Fibroblast of skin of left biceps (primary cell): Measurements from ENCODE around the gene CDADC1.
A peak's percentile ranks its signal among the peaks of the same experiment; 100 is the strongest.

Experiments
- DNase-seq, 2 experiments: peaks; one replicate each; pipeline ENCODE4 v3.0.0-alpha.2; 2013; ENCODE audit warnings: low read depth in 2 of 2

Gene CDADC1

GRCh38 chr13:49247643-49248621 lies at the start of gene CDADC1:
Gene CDADC1 (plus strand): TSS chr13:49247925. CDS start chr13:49248038, 113 bp downstream.
- peak; percentile 77 to 84 for DNase-seq

- no peak for DNase-seq
Measured at GRCh38 chr13:49206641-49207040, 41.1 kb upstream of the CDADC1 start.

DNA sequence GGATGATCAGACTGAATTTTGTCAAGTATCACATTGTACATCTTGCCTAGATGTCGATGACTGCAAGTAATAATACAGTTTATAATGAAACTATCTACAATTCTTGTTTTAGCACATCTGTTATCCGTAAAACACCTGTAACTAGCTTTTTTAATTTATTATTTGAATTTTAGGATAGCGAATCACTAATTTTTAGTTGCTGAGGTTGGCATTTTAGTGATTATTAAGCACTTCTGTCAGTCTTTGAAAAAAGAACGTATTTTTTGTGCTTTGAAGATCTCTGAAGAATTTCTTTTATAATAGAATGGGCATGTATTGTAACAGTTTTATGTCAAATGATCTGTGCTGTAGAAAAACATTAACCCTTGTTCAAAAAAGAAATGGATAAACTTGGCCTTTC lies 39.1 kb upstream of the CDADC1 start:
- no peak for DNase-seq

GRCh38 chr13:49210114-49210513 lies 37.6 kb upstream of the CDADC1 start:
- DNase-seq = no peak

- DNase-seq = no peak
Measured at GRCh38 chr13:49210669-49211068, 37.1 kb upstream of the CDADC1 start.

DNA sequence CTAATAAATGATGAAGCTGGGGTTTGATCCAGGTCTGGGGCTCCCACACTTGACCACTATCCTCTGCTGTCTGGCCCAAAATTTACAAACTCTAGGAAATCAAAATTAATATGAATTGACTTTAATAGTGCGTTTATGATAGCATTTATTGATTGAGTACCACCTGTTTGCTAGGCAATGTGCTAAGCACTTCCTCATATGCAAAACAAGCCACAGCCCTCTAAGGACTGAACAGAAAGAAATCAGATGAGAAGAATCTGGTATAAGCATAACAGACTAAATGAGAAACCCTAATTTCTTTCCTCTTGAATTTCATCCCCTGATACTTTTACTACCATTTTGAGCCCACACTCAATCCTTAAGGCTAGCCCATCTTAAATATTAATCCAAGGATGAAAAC lies 34.2 kb upstream of the CDADC1 start:
- no peak for DNase-seq

- DNase-seq = no peak
Measured at GRCh38 chr13:49213997-49214916, 33.5 kb upstream of the CDADC1 start.

- no peak for DNase-seq
Measured at GRCh38 chr13:49214917-49215376, 32.8 kb upstream of the CDADC1 start.

DNA sequence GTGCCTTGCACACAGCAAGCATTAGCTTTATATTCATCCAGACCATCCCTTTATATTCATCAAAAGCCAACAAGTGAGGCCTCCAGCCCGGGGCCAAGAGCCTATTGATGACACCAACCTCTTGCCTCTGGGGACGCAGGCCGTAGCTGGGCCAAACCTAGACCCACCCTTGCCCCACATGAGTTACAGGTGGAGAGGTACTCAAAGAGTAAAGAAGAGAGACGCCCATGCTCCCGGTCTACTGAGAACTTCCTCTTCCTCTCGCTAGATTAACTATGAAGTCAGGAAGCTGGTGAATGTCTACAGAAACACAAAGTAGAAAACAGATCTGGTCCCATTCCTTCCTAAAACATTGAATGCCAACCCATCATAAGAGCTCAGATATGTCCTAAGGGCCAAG lies 31.4 kb upstream of the CDADC1 start:
- no peak for DNase-seq

GRCh38 chr13:49217962-49218492 lies 29.7 kb upstream of the CDADC1 start:
- no peak for DNase-seq

DNA sequence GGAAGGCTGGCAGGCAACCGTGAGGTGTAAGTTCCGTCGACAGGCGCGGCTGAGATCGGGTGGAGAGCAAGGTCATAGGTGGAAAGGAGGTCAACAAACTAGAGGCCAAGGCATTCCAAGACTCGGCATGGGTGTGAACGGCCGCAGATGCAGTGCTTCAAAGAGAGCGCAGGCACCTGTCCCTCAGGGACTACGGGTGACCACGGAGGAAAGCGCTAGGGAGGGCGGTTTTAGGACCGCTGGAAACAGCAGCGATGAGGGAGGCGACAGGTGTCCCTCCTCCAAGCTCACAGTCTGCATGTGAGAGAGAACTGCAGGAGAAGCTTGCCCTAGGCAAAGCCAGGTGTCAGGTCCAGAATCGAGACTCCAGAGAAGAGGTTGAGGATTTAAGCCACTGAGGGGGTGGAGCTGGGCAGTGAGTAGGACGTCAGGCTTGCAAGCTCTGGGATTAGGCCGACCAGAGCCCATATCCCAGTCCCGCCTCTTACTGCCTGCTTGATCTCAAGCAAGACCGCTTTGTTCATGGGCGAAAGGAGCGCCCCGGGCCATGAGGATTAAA lies 29.2 kb upstream of the CDADC1 start:
- no peak for DNase-seq

DNA sequence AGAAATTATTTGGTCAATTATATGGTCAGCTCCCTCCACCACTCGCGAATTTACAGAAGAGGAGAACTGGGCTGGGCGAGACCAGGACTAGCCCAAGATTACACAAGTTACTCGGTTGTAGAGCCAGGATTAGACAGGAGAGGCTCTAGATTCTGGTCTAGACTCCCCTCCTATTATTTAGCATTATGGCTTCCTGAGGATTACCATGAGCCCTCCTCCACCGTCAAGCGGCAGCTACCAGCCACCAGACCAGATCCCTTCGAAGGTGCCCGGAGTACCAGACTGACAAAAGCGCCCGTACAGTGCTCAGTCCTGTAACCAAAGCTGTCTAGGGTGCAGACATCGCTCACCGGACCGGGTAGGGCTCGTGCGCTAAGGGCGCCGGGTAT lies 28.1 kb upstream of the CDADC1 start:
- DNase-seq = no peak

- DNase-seq = no peak
Measured at GRCh38 chr13:49220036-49220855, 27.5 kb upstream of the CDADC1 start, which contains the start of gene MLNR. Gene MLNR (plus strand): TSS chr13:49220338. CDS start chr13:49220338, 0 bp downstream.

DNA sequence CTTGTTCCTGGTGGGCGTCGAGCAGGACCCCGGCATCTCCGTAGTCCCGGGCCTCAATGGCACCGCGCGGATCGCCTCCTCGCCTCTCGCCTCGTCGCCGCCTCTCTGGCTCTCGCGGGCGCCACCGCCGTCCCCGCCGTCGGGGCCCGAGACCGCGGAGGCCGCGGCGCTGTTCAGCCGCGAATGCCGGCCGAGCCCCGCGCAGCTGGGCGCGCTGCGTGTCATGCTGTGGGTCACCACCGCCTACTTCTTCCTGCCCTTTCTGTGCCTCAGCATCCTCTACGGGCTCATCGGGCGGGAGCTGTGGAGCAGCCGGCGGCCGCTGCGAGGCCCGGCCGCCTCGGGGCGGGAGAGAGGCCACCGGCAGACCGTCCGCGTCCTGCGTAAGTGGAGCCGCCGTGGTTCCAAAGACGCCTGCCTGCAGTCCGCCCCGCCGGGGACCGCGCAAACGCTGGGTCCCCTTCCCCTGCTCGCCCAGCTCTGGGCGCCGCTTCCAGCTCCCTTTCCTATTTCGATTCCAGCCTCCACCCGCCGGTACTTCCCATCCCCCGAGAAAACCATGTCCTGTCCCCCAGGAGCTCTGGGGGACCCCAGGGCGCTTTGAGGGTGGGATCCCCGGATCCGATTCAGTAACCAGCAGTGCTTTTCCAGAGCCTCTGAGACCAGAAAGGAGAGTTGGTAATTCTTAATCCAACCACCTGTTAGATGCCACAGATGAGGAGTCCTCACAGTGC lies 26.7 kb upstream of the CDADC1 start:
- DNase-seq = no peak

DNA sequence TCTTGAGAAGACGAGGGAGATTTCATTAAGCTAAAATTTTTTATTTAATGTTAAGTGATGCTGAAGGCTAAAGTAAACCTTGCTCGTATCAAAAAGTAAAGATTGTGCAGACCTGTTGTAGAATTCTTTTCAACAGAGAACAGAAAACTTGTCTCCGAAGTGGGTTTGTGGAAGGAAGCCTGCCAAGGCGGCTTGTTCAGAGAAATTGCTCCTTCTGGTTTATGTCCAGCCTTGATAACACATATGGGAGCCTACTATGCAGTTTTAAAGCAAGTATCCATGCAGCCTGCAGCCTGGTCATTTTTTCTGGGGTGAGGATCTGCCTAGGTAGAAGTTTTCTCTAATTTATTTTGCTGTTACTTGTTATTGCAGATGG lies 26.1 kb upstream of the CDADC1 start:
- DNase-seq = no peak

DNA sequence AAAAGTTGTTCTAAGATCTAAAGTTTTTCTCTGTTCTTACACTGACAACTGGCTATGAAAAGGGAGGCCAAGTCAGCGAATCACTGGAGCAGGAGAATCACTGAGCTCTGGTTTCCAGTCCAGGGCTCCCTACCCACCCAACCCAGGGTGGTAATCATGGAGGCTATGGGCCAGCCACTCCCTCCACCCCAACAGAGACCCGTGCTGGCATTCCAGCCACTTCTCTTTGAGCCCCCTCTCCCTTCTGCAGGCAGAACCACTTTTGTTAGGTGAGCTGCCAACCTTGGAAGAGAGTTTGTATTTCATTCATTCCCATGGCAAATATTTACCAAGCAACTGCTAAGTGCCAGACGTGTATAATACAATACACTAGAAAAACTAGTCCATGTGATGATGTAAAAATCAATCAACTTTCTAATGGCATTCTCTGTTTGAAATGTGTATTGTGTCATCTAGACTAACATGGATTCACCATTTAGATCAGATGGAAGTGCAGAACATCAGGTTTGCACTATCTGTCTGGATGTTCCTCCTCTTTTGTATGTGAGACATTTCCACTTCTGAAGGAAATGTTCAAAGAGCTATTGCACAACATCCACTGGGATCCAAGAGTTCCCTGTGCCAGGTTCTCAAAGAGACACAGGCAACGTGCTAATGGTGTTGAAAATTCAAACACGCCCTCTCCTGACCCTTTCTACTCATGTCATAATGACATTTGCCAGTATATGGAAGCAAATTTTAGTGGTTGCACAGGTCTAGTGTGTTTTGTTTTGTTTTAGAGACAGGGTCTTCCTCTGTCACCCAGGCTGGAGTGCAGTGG lies 22.3 kb upstream of the CDADC1 start:
- DNase-seq = no peak

- DNase-seq = no peak
Measured at GRCh38 chr13:49226613-49227012, 21.1 kb upstream of the CDADC1 start.

DNA sequence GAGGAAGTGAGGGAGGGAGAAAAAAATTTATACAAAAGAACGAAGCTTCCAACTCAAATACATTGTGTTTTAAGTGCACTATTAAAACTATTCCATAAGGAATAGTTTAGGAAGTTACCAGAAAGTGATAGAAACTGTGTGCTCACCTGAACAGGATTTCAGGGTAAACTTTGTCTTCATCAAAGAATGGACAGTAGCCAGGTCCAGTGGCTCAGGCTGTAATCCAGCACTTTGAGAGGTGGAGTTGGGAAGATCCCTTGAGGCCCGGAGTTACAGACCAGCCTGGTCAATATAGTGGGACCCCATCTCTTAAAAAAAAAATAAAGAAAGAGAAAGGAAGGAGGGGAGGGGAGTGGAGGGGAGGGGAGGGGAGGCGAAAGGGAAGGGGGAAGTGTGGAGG lies 13.0 kb upstream of the CDADC1 start:
- no peak for DNase-seq

DNA sequence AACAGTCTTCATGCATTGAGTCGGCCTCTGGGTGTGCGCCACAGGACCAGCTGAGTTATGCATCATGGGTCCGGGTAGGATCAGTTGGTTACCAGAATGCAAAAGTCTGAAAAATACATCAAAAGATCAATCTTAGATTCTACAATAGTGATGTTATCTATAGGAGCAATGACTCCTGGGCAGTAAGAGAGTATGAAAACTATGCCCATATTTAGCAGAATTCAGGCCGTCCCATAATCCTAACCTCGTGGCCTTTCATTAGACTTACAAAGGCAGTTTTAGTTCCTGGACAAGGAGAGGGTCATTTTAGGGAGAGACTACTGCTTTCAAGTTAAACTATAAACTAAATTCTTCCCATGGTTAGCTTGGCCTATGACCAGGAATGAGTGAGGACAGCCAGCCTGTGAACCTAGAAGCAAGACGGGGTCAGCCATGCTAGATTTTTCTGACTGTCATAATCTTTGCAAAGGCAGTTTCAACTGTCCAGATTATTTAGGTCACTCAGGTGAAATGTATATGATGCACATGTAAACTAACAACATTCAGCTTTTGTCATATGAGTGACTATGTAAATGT lies 11.8 kb upstream of the CDADC1 start:
- DNase-seq = no peak
